Activated naive CD4-positive, alpha-beta T cell treated with anti-CD3 and anti-CD28 coated beads for 36 hours (primary cell): ENCODE measurements around the gene PLIN3. TPM values are rescaled to one million over a fixed set of nuclear protein-coding genes. Genes with fewer than 3 reads are reported as not detected.
"Not testable (repeated sequence)": the region's sequence is repeated elsewhere in the genome, so short reads cannot be mapped to it uniquely, and the experiment has no call there.

Experiments
- CTCF ChIA-PET: fragments of 350-600 bp; sonication (Branson Sonifier 250); formaldehyde crosslinking; loops from one replicate; lab custom pipeline; 2021; ENCODE audit warnings: antibody characterized with exemption; lab: Charles Lee
- DNase-seq: peaks from one replicate; pipeline ENCODE4 v3.0.0-alpha.2; 2020
- H3K27ac Mint-ChIP-seq: one replicate; pipeline ENCODE4 v1.8.0; 2021; ENCODE audit warnings: mild to moderate bottlenecking, mixed read lengths
- H3K27me3 Mint-ChIP-seq: one replicate; pipeline ENCODE4 v1.8.0; 2021; ENCODE audit warnings: low read depth, mixed read lengths
- H3K36me3 Mint-ChIP-seq: one replicate; pipeline ENCODE4 v1.8.0; 2021; ENCODE audit warnings: low read depth, mixed read lengths
- H3K4me1 Mint-ChIP-seq: one replicate; pipeline ENCODE4 v1.8.0; 2021; ENCODE audit warnings: low read depth, mixed read lengths
- H3K4me3 Mint-ChIP-seq: one replicate; pipeline ENCODE4 v1.8.0; 2021; ENCODE audit warnings: mild to moderate bottlenecking, moderate library complexity, mixed read lengths
- H3K9me3 Mint-ChIP-seq: one replicate; pipeline ENCODE4 v1.8.0; 2021; ENCODE audit warnings: mixed read lengths
- intact Hi-C: fragments of 100-400 bp; cut with micrococcal nuclease; formaldehyde crosslinking; loops from one replicate; pipeline ENCODE4 v1.15.1; 2023
- total RNA-seq, 2 experiments: library from RNA; stranded (reverse); gene quantifications; one replicate each; pipeline ENCODE4 v1.2.3, GENCODE V29; 2021

PLIN3 gene
- total RNA-seq, 2 experiments from 2014 or later, result 16.1 to 17.1 TPM

DNA sequence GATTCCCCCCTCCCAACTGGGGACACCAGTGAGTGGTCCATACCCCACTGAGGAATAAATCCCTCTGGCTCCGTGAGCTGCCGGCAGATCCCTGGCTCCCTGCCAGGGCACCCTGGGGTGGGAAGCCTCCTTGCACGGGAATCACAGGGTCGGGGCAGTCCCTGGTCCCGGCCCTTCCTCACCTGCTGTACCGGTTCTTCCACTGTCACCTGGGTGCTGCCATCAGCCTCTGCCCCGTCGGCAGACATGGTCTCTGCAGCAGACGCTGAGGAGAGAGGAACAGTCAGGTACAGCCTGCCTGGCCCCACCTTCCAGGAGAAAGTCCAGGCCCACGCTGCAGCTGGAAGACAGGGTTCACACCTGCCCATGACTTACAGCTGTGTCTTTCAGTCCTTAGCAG, 6.3 kb downstream of the PLIN3 start:
- intact Hi-C loops, result no loop called here
- no peak for DNase-seq
- H3K9me3 Mint-ChIP-seq, result no peaks in the 10 kb centered on the region
- no peak overlapping the region for H3K27ac Mint-ChIP-seq
- no peak overlapping the region for H3K4me3 Mint-ChIP-seq
- no peaks in the 10 kb centered on the region for H3K36me3 Mint-ChIP-seq
- CTCF ChIA-PET, result interaction anchor here (1.0 kb wide), 1 partner anchor 9 kb away, joined by 4 read pairs; no protein-coding TSS in a partner anchor
- H3K4me1 Mint-ChIP-seq, result no peaks in the 10 kb centered on the region
- no peaks in the 10 kb centered on the region for H3K27me3 Mint-ChIP-seq

DNA sequence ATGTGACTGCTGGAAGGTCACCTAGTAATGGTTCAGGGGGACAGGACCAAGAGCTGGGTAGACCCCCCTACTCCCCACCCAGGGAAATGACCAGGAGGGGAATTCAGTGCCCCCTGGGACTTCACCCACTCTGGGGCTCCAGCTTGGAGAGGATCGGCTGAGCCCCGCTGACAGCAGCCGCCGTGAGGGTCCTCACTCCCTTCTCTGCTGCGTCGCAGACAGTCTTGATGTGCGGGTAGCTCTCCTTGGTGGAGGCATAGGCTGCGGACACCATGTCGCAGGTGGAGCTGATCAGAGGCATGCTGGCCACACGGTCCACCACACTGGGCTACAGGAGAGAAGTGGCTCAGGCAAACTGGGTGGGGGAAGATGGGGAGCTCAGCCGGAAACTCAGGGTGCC, 7.8 kb downstream of the PLIN3 start:
- DNase-seq, result no peak
- intact Hi-C loops, result no loop called here
- H3K9me3 Mint-ChIP-seq, result no peaks in the 10 kb centered on the region
- H3K27ac Mint-ChIP-seq, result no peak overlapping the region
- no peak overlapping the region for H3K4me3 Mint-ChIP-seq
- no peaks in the 10 kb centered on the region for H3K4me1 Mint-ChIP-seq
- H3K27me3 Mint-ChIP-seq, result no peaks in the 10 kb centered on the region
- CTCF ChIA-PET, result interaction anchor here (1.2 to 1.4 kb wide), 2 partner anchors 50 to 51 kb away, joined by 4 read pairs; no protein-coding TSS in a partner anchor
- H3K36me3 Mint-ChIP-seq, result no peaks in the 10 kb centered on the region

DNA sequence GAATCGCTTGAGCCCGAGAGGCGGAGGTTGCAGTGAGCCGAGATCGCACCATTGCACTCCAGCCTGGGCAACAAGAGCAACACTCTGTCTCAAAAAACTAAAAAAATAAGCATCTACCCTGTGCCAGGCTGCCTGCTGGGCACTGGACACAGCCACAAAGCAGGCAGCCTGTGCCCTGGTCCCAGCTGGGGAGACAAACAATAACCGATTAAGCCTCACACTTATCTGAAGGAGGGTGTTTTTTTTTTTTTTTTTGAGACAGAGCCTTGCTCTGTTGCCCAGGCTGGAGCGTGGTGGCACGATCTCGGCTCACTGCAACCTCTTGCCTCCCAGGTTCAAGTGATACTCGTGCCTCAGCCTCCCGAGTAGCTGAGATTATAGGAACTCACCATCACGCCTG, 11.0 kb downstream of the PLIN3 start:
- CTCF ChIA-PET, result interaction anchor here (0.8 to 13.5 kb wide), 3 partner anchors 12 to 118 kb away, joined by 3 to 294 read pairs (median 6); no protein-coding TSS in a partner anchor
- H3K27ac Mint-ChIP-seq, DNase-seq, H3K4me3 Mint-ChIP-seq, H3K36me3 Mint-ChIP-seq, intact Hi-C loops, H3K27me3 Mint-ChIP-seq, H3K9me3 Mint-ChIP-seq, H3K4me1 Mint-ChIP-seq: not testable (repeated sequence)

DNA sequence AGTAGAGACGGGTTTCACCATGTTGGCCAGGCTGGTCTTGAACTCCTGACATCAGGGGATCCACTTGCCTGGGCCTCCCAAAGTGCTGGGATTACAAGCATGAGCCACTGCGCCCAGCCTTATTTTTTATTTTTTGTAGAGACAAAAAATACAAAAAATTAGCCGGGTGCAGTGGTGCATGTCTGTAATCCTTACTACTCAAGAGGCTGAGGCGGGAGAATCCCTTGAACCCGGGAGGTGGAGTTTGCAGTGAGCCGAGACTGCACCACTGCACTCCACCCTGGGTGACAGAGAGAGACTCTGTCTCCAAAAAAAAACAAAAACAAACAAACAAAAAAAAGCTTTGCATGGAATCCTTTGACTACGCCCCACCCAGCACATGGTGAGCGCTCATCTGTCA, 14.0 kb downstream of the PLIN3 start:
- CTCF ChIA-PET, result interaction anchor here (0.8 to 13.5 kb wide), 4 partner anchors 22 to 70 kb away, joined by 3 to 294 read pairs (median 3); partner anchors contain the start of gene TICAM1
- intact Hi-C loops, result not testable (repeated sequence)

DNA sequence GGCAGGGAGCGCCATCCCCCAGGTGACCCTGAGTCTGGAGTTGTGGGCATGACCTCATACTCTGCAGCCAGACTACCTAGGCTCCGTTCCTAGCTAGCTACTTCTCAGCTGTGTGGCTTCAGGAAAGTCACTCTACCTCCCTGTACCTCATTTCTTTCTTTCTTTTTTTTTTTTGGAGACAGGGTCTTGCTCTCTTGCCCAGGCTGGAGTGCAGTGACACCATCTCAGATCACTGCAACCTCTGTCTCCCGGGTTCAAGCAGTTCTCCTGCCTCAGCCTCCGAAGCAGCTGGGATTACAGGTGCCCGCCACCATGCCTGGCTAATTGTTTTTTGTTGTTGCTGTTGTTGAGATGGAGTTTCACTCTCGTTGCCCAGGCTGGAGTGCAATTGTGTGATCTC, 15.0 kb downstream of the PLIN3 start:
- Mint-ChIP-seq H3K27ac (no peak overlapping the region), H3K36me3 (peaks cover 2% of the 10 kb centered on the region), H3K9me3 (no peaks in the 10 kb centered on the region), H3K27me3 (no peaks in the 10 kb centered on the region), H3K4me3 (no peak overlapping the region), H3K4me1 (no peaks in the 10 kb centered on the region)
- CTCF ChIA-PET, result interaction anchor here (0.6 to 13.5 kb wide), 9 partner anchors 15 to 223 kb away, joined by 3 to 294 read pairs (median 3); partner anchors contain the start of genes PLIN3 and TICAM1
- no peak for DNase-seq
- intact Hi-C loops, result no loop called here

More for the DNA sequence above, 14.0 kb downstream of the PLIN3 start:
- H3K27ac Mint-ChIP-seq, H3K27me3 Mint-ChIP-seq, H3K4me1 Mint-ChIP-seq, H3K9me3 Mint-ChIP-seq, H3K36me3 Mint-ChIP-seq, DNase-seq, H3K4me3 Mint-ChIP-seq: not testable (repeated sequence)

DNA sequence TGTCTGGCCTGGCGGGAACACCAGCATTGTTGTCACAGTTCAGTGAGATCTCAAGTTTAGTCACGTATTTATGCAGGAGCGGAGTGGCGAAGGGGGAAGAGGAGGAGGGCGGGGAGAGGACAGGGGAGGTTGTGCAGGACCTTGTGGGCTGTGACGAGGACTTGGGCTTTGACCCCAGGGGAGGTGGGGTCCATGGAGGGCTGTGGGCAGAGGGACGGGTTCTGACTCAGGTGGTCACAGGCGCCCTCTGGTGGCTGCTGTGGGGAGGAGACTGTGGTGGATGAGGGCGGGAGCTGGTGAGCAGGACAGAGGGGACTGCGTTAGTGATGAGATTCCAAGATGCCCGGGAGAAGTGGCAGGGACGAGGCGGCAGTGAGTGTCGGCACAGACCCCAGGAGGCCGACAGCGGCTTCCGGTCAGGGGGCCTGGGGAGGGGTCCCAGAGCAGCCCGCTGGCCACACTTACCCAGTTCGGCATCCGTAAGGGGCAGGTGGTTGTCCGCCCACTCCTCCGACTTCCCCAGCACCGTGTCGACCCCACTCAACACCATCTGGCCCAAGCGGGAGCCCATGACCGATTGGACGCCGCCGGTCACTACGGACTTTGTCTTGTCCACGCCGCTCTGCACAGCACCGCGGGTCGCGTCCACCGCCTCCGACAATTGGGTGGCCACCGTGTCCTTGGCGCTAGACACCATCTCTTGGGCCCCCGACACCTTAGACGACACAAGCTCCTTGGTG, 15.7 kb downstream of the PLIN3 start:
- Mint-ChIP-seq H3K4me3 (no peak overlapping the region), H3K27me3 (no peaks in the 10 kb centered on the region), H3K4me1 (no peaks in the 10 kb centered on the region), H3K9me3 (no peaks in the 10 kb centered on the region), H3K27ac (no peak overlapping the region), H3K36me3 (peaks cover 2% of the 10 kb centered on the region)
- intact Hi-C loops, result loop anchor here (1.0 kb wide), 1 partner anchor 42 kb away; no protein-coding TSS in a partner anchor
- CTCF ChIA-PET, result interaction anchor here (0.9 to 13.5 kb wide), 9 partner anchors 15 to 224 kb away, joined by 3 to 294 read pairs (median 5); partner anchors contain the start of genes PLIN3 and TICAM1
- peak; percentile 84 for DNase-seq

DNA sequence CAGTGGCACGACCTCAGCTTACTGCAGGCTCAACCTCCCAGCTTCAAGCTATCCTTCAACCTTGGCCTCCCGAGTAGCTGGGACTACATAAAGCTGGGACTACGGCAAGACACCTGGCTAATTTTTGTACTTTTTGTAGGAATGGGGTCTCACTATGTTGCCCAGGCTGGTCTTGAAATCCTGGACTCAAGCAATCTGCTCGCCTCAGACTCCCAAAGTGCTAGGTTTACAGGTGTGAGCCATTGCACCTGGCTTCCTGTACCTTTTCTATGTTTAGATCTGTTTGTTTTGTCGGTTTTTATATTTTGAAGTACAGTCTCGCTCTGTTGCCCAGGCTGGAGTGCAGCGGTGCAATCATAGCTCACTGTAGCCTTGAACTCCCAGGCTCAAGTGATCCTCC, 18.4 kb downstream of the PLIN3 start:
- H3K27me3 Mint-ChIP-seq, result no peaks in the 10 kb centered on the region
- intact Hi-C loops, result no loop called here
- no peaks in the 10 kb centered on the region for H3K9me3 Mint-ChIP-seq
- H3K4me3 Mint-ChIP-seq, result no peak overlapping the region
- CTCF ChIA-PET, result interaction anchor here (0.9 to 13.5 kb wide), 4 partner anchors 15 to 44 kb away, joined by 4 to 294 read pairs (median 4); no protein-coding TSS in a partner anchor
- no peak overlapping the region for H3K27ac Mint-ChIP-seq
- no peaks in the 10 kb centered on the region for H3K4me1 Mint-ChIP-seq
- peaks cover 4% of the 10 kb centered on the region for H3K36me3 Mint-ChIP-seq
- no peak for DNase-seq

DNA sequence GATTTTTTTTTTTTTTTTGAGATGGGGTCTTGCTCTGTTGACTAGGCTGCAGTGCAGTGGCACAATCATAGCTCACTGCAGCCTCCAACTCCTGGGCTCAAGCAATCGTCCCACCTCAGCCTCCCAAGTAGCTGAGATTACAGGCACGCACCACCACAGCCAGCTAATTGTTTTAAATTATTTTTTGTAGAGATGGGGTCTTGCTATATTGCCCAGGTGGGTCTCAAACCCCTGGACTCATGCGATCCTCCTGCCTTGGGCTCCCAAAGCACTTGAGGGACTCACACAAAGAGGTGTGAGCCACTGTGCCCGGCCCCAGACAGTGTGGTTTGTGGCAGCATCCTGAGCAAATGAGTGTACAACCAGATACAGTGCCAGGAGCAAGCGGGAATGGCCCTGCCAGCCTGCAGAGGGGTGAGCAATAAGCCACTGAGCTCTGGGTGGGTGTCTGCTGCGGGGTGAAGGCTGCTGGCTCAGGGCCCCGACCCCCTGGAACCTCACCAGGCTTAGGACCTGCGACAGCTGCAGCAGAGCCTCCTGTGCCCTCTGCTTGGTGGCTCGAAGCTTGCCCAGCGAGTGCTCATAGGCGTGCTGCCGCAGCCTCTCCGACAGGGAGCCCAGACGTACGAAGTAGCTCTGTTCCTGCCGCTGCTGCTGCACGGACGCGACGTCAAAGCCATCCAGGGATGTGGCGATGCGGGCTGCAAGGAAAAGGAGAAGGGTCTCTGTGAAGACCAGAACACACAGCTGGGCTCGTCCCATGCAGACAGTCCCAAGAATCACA, 20.1 kb downstream of the PLIN3 start:
- CTCF ChIA-PET, result interaction anchor here (13.5 kb wide), 1 partner anchor 37 kb away, joined by 294 read pairs; no protein-coding TSS in a partner anchor
- no peaks in the 10 kb centered on the region for H3K27me3 Mint-ChIP-seq
- no peaks in the 10 kb centered on the region for H3K4me1 Mint-ChIP-seq
- H3K9me3 Mint-ChIP-seq, result no peaks in the 10 kb centered on the region
- intact Hi-C loops, result no loop called here
- no peak overlapping the region for H3K4me3 Mint-ChIP-seq
- H3K27ac Mint-ChIP-seq, result no peak overlapping the region
- peaks cover 4% of the 10 kb centered on the region for H3K36me3 Mint-ChIP-seq
- no peak for DNase-seq

DNA sequence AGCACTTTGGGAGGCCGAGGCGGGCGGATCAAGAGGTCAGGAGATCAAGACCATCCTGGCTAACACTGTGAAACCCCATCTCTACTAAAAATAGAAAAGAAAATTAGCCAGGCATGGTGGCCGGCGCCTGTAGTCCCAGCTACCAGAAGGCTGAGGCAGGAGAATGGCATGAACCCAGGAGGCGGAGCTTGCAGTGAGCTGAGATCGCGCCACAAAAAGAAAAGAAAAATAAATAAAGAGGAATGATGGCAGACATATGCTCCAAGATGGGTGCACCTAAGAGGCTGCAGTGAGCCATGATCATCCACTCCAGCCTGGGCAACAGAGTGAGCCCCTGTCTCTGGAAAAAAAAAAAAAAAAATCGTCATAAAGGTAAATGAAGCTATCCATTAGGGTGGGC, 21.5 kb downstream of the PLIN3 start:
- H3K9me3 Mint-ChIP-seq, H3K27me3 Mint-ChIP-seq, DNase-seq, H3K4me1 Mint-ChIP-seq, H3K4me3 Mint-ChIP-seq, intact Hi-C loops, H3K36me3 Mint-ChIP-seq, H3K27ac Mint-ChIP-seq: not testable (repeated sequence)
- CTCF ChIA-PET, result interaction anchor here (0.7 to 13.5 kb wide), 2 partner anchors 35 to 186 kb away, joined by 3 to 294 read pairs; no protein-coding TSS in a partner anchor

DNA sequence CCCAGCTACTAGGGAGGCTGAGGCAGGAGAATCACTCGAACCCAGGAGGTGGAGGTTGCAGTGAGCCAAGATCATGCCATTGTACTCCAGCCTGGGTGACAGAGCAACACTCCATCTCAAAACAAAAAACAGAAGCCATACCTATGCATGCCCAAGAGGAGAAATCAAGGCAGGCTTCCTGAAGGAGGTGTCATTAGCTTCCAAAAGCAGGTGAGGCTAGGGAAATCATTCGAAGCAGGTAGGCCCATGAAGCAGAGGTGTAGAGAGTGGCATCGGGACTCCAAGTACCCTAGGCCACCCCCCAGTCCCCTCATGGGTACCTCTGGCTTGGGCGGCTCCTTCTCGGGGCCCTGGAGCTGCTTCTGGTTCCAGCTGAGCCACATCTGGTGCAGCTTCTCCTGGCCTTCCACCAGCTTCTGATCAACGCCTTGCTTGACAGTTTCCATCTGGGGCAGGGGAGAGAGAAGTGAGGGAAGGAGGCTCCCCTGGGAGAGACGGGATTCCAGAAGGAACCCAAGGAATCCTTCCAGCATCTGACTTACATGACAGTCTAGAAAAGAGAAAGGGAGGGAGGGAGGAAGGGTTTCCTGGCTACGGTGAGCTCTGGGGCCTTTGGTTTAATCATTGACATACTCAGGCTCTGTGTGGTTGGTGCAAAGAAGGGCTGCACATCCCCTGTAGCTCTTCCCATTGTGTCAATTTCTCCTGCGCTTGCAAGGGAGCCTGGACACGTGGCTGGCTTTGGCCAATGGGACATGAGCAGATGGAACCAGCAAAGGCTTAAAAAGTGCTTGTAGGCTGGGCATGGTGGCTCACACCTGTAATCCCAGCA, 22.9 kb downstream of the PLIN3 start:
- intact Hi-C loops, result no loop called here
- peaks cover 4% of the 10 kb centered on the region for H3K36me3 Mint-ChIP-seq
- DNase-seq, result no peak
- H3K9me3 Mint-ChIP-seq, result no peaks in the 10 kb centered on the region
- H3K4me1 Mint-ChIP-seq, result peaks cover 3% of the 10 kb centered on the region
- H3K27me3 Mint-ChIP-seq, result no peaks in the 10 kb centered on the region
- no peak overlapping the region for H3K27ac Mint-ChIP-seq
- CTCF ChIA-PET, result interaction anchor here (1.0 to 13.5 kb wide), 3 partner anchors 34 to 112 kb away, joined by 3 to 294 read pairs (median 3); no protein-coding TSS in a partner anchor
- H3K4me3 Mint-ChIP-seq, result no peak overlapping the region

DNA sequence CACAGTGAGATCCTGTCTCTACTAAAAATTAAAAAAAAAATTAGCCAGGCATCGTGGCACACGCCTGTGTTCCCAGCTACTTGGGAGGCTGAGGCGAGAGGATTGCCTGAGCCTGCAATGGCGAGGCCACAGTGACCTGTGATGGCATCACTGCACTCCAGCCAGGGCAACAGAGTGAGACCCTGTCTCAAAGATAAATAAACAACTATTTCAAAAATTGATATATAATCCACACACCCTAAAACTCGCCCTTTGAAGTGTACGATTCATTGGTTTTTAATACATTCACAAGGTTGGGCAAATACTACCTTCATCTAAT, 23.9 kb downstream of the PLIN3 start:
- Mint-ChIP-seq H3K27me3 (no peaks in the 10 kb centered on the region), H3K27ac (no peak overlapping the region), H3K4me3 (no peak overlapping the region), H3K4me1 (peaks cover 3% of the 10 kb centered on the region), H3K9me3 (no peaks in the 10 kb centered on the region), H3K36me3 (peaks cover 4% of the 10 kb centered on the region)
- intact Hi-C loops, result no loop called here
- no peak for DNase-seq
- CTCF ChIA-PET, result interaction anchor here (1.3 to 13.5 kb wide), 2 partner anchors 33 to 111 kb away, joined by 3 to 294 read pairs; no protein-coding TSS in a partner anchor
